H1 (cell line): ENCODE measurements around the gene ENPP3. TPM values are rescaled to one million over a fixed set of nuclear protein-coding genes. Genes with fewer than 3 reads are reported as not detected.

Experiments used
- CTCF ChIA-PET: fragments of 300-600 bp; sonication (Branson Sonifier 250); formaldehyde crosslinking; loops from one replicate; lab custom pipeline; 2021; ENCODE audit not compliant: partially characterized antibody; lab: Charles Lee
- POLR2A ChIA-PET: fragments of 300-600 bp; sonication (Branson Sonifier 250); formaldehyde crosslinking; loops from one replicate; lab custom pipeline; 2021; ENCODE audit warnings: inconsistent platforms; ENCODE audit not compliant: partially characterized antibody; lab: Charles Lee
- DNase-seq, 2 experiments: peaks; one replicate each; pipeline versions ENCODE4 v3.0.0 to v3.0.0-alpha.2; 2010 to 2022; ENCODE audit warnings: low spot score in 2 of 2, low read depth in 1 of 2, mixed read lengths in 1 of 2
- FAIRE-seq: peaks from 2 replicates; lab custom pipeline; 2011; peaks lifted over from hg19 to GRCh38; lab: Jason Lieb, UNC
- H2AFZ ChIP-seq: 2 replicates; pipeline ENCODE4 v1.8.1; 2012; ENCODE audit warnings: low read length, inconsistent platforms
- H2AK5ac ChIP-seq: 2 replicates; pipeline ENCODE4 v1.6.1; 2013; ENCODE audit warnings: low read depth, low read length
- H2BK120ac ChIP-seq: replicated peaks from 2 replicates; pipeline ENCODE3; 2013; ENCODE audit warnings: low read depth, low read length, inconsistent platforms
- H2BK12ac ChIP-seq: 2 replicates; pipeline ENCODE4 v1.6.1; 2013; ENCODE audit warnings: low read depth, low read length
- H2BK15ac ChIP-seq: 2 replicates; pipeline ENCODE4 v1.6.1; 2013; ENCODE audit warnings: low read length
- H2BK20ac ChIP-seq: 2 replicates; pipeline ENCODE4 v1.6.1; 2013; ENCODE audit warnings: low read length
- H2BK5ac ChIP-seq: 2 replicates; pipeline ENCODE4 v1.6.1; 2013; ENCODE audit warnings: low read depth, low read length
- H3K14ac ChIP-seq: 2 replicates; pipeline ENCODE4 v1.6.1; 2013; ENCODE audit warnings: inconsistent platforms; ENCODE audit not compliant: insufficient read length
- H3K18ac ChIP-seq: 2 replicates; pipeline ENCODE4 v1.6.1; 2013; ENCODE audit warnings: low read length; ENCODE audit errors: extremely low read depth
- H3K23ac ChIP-seq: 2 replicates; pipeline ENCODE4 v1.6.1; 2013; ENCODE audit warnings: inconsistent platforms; ENCODE audit not compliant: insufficient read length
- H3K23me2 ChIP-seq: 2 replicates; pipeline ENCODE4 v1.6.1; 2013; ENCODE audit warnings: low read depth, low read length
- H3K27ac ChIP-seq: 2 replicates; pipeline ENCODE4 v1.6.1; 2011; ENCODE audit warnings: low read depth, low read length, inconsistent platforms
- H3K27me3 ChIP-seq, 4 experiments: replicated peaks in 1 of 4; 1 replicate in 1 of 4; 2 replicates in 3 of 4; pipeline versions ENCODE4 v1.6.1 to v1.8.1; 2011 to 2013; ENCODE audit warnings: low read length in 3 of 4, mild to moderate bottlenecking in 3 of 4, inconsistent platforms in 2 of 4, mixed read lengths in 2 of 4, moderate library complexity in 1 of 4; ENCODE audit not compliant: control insufficient read depth in 3 of 4, insufficient read depth in 3 of 4; ENCODE audit errors: extremely low read depth in 1 of 4
- H3K36me3 ChIP-seq, 4 experiments: 2 replicates each; pipeline versions ENCODE4 v1.6.1 to v1.8.1; 2011 to 2013; ENCODE audit warnings: mild to moderate bottlenecking in 4 of 4, low read length in 3 of 4, moderate library complexity in 2 of 4, control low read depth in 1 of 4, inconsistent platforms in 1 of 4; ENCODE audit not compliant: insufficient read depth in 4 of 4, control insufficient read depth in 2 of 4
- H3K4ac ChIP-seq: replicated peaks from 2 replicates; pipeline ENCODE3; 2013; ENCODE audit warnings: low read length, low read depth, mixed read lengths, inconsistent platforms; ENCODE audit not compliant: insufficient read length
- H3K4me1 ChIP-seq, 4 experiments: replicated peaks in 1 of 4; 1 replicate in 1 of 4; 2 replicates in 3 of 4; pipeline versions ENCODE4 v1.6.1 to v1.8.1; 2011 to 2013; ENCODE audit warnings: low read length in 3 of 4, inconsistent platforms in 2 of 4, mixed read lengths in 1 of 4; ENCODE audit not compliant: insufficient read depth in 4 of 4, control insufficient read depth in 3 of 4
- H3K4me2 ChIP-seq, 2 experiments: 2 replicates each; pipeline versions ENCODE4 v1.6.1 to v1.8.1; 2011 to 2013; ENCODE audit warnings: low read depth in 2 of 2, low read length in 2 of 2, control low read depth in 1 of 2, inconsistent platforms in 1 of 2, mild to moderate bottlenecking in 1 of 2; ENCODE audit not compliant: insufficient read depth in 1 of 2
- H3K4me3 ChIP-seq, 4 experiments: fragments of 200-600, 300-600 bp in 1 of 4; sonication (generic), shearing (Covaris generic), sonication (Bioruptor Twin) in 1 of 4; 2 replicates each; pipeline versions ENCODE4 v1.5.1 to v1.8.1; 2011 to 2016; ENCODE audit warnings: low read length in 4 of 4, low read depth in 3 of 4, control low read depth in 2 of 4, inconsistent platforms in 2 of 4, mild to moderate bottlenecking in 2 of 4, mixed read lengths in 1 of 4, moderate library complexity in 1 of 4; ENCODE audit not compliant: insufficient read depth in 2 of 4; ENCODE audit errors: extremely low read depth in 1 of 4
- H3K56ac ChIP-seq: replicated peaks from 2 replicates; pipeline ENCODE3; 2013; ENCODE audit warnings: low read depth, mild to moderate bottlenecking, mixed read lengths, low read length, inconsistent platforms; ENCODE audit not compliant: insufficient read length
- H3K79me1 ChIP-seq: 2 replicates; pipeline ENCODE4 v1.6.1; 2013; ENCODE audit warnings: low read depth, low read length, control low read depth
- H3K79me2 ChIP-seq, 2 experiments: 2 replicates each; pipeline versions ENCODE4 v1.6.1 to v1.8.1; 2012 to 2013; ENCODE audit warnings: low read length in 2 of 2, mild to moderate bottlenecking in 2 of 2, inconsistent platforms in 1 of 2; ENCODE audit not compliant: insufficient read depth in 2 of 2, control insufficient read depth in 1 of 2
- H3K9ac ChIP-seq, 4 experiments: replicated peaks in 1 of 4; 1 replicate in 1 of 4; 2 replicates in 3 of 4; pipeline versions ENCODE4 v1.6.1 to v1.8.1; 2011 to 2013; ENCODE audit warnings: low read depth in 3 of 4, low read length in 3 of 4, control low read depth in 2 of 4, mild to moderate bottlenecking in 2 of 4, moderate library complexity in 2 of 4, inconsistent platforms in 1 of 4; ENCODE audit errors: extremely low read depth in 1 of 4
- H3K9me3 ChIP-seq, 2 experiments: 2 replicates each; pipeline versions ENCODE4 v1.6.1 to v1.8.1; 2012 to 2013; ENCODE audit warnings: mild to moderate bottlenecking in 2 of 2, moderate library complexity in 2 of 2, control low read depth in 1 of 2, inconsistent platforms in 1 of 2, low read depth in 1 of 2, low read length in 1 of 2, mixed read lengths in 1 of 2; ENCODE audit not compliant: insufficient read depth in 2 of 2
- H4K20me1 ChIP-seq, 2 experiments: replicated peaks in 1 of 2; 2 replicates each; pipeline versions ENCODE3 to v1.8.1; 2011 to 2013; ENCODE audit warnings: inconsistent platforms in 2 of 2, low read length in 2 of 2, mild to moderate bottlenecking in 1 of 2; ENCODE audit not compliant: insufficient read depth in 2 of 2, control insufficient read depth in 1 of 2
- H4K5ac ChIP-seq: 2 replicates; pipeline ENCODE4 v1.6.1; 2013; ENCODE audit warnings: low read length, low read depth, mixed read lengths, inconsistent platforms; ENCODE audit not compliant: insufficient read length
- H4K8ac ChIP-seq: 2 replicates; pipeline ENCODE4 v1.8.0; 2013; ENCODE audit warnings: mild to moderate bottlenecking, moderate library complexity, low read length, inconsistent platforms; ENCODE audit not compliant: insufficient read depth; ENCODE audit errors: extremely low read depth
- H4K91ac ChIP-seq: replicated peaks from 2 replicates; pipeline ENCODE3; 2013; ENCODE audit warnings: low read length, mixed read lengths, inconsistent platforms; ENCODE audit not compliant: insufficient read length
- JUN ChIP-seq: IDR thresholded peaks from 2 replicates; pipeline ENCODE4 v1.6.1; 2011; ENCODE audit warnings: low read depth, mild to moderate bottlenecking, improper control_type of control experiment, low read length
- WGBS, 2 experiments: shearing (Covaris generic) in 1 of 2; methylation state at CpG; one replicate each; pipeline versions ENCODE4 v1.1.6 to v1.1.7; 2013 to 2015; ENCODE audit warnings: low lambda C conversion rate in 2 of 2, mixed read lengths in 2 of 2, inconsistent platforms in 1 of 2, low coverage in 1 of 2, missing lambda C conversion rate in 1 of 2; ENCODE audit not compliant: insufficient replicate concordance in 2 of 2, insufficient coverage in 1 of 2, insufficient read length in 1 of 2; ENCODE audit errors: extremely low coverage in 1 of 2, missing lambda C conversion rate in 1 of 2; 5-methylcytosine and 5-hydroxymethylcytosine counted together
- polyA plus RNA-seq, 7 experiments: library from polyadenylated mRNA; depleted of rRNA in 3 of 7; stranded (reverse) in 5 of 7; unstranded in 2 of 7; fragments of >200 nt in 5 of 7; fragments of 200-250 nt in 2 of 7; gene quantifications; 1 replicate in 5 of 7; 2 replicates in 1 of 7; 4 replicates in 1 of 7; pipeline versions ENCODE4 v1.2.1 to v1.2.3, GENCODE V29; 2011 to 2013; ENCODE audit warnings: missing spikeins in 2 of 7, mixed read lengths in 2 of 7
- total RNA-seq: library from RNA; stranded (reverse); fragmentation: NEBNext Ultra II Directional; extraction: Animal tissue kit (Norgen Biotek cat#: 25700); gene quantifications from 2 replicates; pipeline ENCODE4 v1.2.1, GENCODE V29; 2021

Gene ENPP3
- total and polyA plus RNA-seq, 2 of the 8 experiments (the other 6 are each of a cell fraction or from before 2014, with no cell fraction given), result 0.11 TPM; not detected in 1

GRCh38 chr6:131727868-131728267 is 90.8 kb downstream of the ENPP3 start:
- Histone ChIP-seq H3K9ac (no peak overlapping the region), H3K27me3 (no peaks in the 10 kb centered on the region), H3K23me2 (no peaks in the 10 kb centered on the region), H4K20me1 (no peaks in the 10 kb centered on the region), H2BK12ac (no peak overlapping the region), H3K36me3 (no peaks in the 10 kb centered on the region), H2BK20ac (no peak overlapping the region), H3K79me1 (no peaks in the 10 kb centered on the region), H3K4me1 (no peaks in the 10 kb centered on the region), H4K5ac (no peak overlapping the region), H4K8ac (no peak overlapping the region), H3K23ac (no peak overlapping the region), H3K27ac (no peak overlapping the region), H3K4me3 (no peak overlapping the region), H2AK5ac (no peak overlapping the region), H2BK15ac (no peak overlapping the region), H3K9me3 (peaks cover 0 to 10% of the 10 kb centered on the region in 2 experiments; a peak in 1 of 4 replicates), H2AFZ (no peak overlapping the region), H3K4ac (no peak overlapping the region), H2BK5ac (no peak overlapping the region)
- DNase-seq (no peak), FAIRE-seq (no peak)
- 95% methylated on average over 4 of the region's 4 CpGs; no CpG with 5 or more reads in 1 of the 2 experiments for WGBS, 2 experiments
- CTCF ChIA-PET, result interaction anchor here (1.0 kb wide), 1 partner anchor 39 kb away, joined by 3 read pairs; no protein-coding TSS in a partner anchor
- POLR2A ChIA-PET, result no interaction called here
- TF ChIP-seq JUN, result no peak
- TF ChIP-seq, all 59 proteins: peak for 0
- no peaks in the 10 kb centered on the region for H3K79me2 ChIP-seq
- no peak overlapping the region for H3K56ac ChIP-seq
- H2BK120ac ChIP-seq, result no peak overlapping the region
- H3K14ac ChIP-seq, result no peak overlapping the region
- H3K18ac ChIP-seq, result no peak overlapping the region
- no peak overlapping the region for H3K4me2 ChIP-seq
- no peak overlapping the region for H4K91ac ChIP-seq
